ENCODE measurements around the gene DCANP1. TPM values are rescaled to one million over a fixed set of nuclear protein-coding genes. Genes with fewer than 3 reads are reported as not detected.
A peak's percentile ranks its signal among the peaks of the same experiment; 100 is the strongest.

DCANP1 gene
- polyA plus RNA-seq, 1 donor (not counting 4 experiments of a cell fraction or from before 2014, with no cell fraction given), result not detected

- Histone ChIP-seq H3K36me3 (ENCODE audit: control insufficient read depth in 2 of 2, extremely low read depth in 1 of 2, insufficient read depth in 2 of 2, low read length in 2 of 2) (no peaks in the 10 kb centered on the region), H3K27me3 (ENCODE audit: control insufficient read depth, extremely low read depth, insufficient read depth, low read length) (no peaks in the 10 kb centered on the region), H4K20me1 (ENCODE audit: control insufficient read depth, extremely low read depth, insufficient read depth, low read length) (no peaks in the 10 kb centered on the region), H3K9me3 (ENCODE audit: control insufficient read depth, low read depth, low read length) (no peaks in the 10 kb centered on the region), H3K4me2 (ENCODE audit: control insufficient read depth, extremely low read depth, insufficient read depth, low read depth, low read length) (no peak overlapping the region), H3K9ac (ENCODE audit: control insufficient read depth, extremely low read depth, insufficient read depth, low read length) (no peak overlapping the region), H3K9me1 (ENCODE audit: control insufficient read depth, extremely low read depth, insufficient read depth, low read length) (peaks cover 2% of the 10 kb centered on the region), H3K4me3 (ENCODE audit: control insufficient read depth in 2 of 3, extremely low read depth in 1 of 3, insufficient read depth in 2 of 3, low read depth in 1 of 3, low read length in 3 of 3) (peak overlapping the region in 1 of 3 experiments; percentile 34), H3K79me2 (ENCODE audit: control insufficient read depth, insufficient read depth, low read length) (no peaks in the 10 kb centered on the region), H3K27ac (ENCODE audit: control insufficient read depth, insufficient read depth, low read length) (no peak overlapping the region), H3K4me1 (ENCODE audit: control insufficient read depth, extremely low read depth, insufficient read depth, low read length) (peaks cover 41% of the 10 kb centered on the region), H2AFZ (ENCODE audit: control insufficient read depth, low read length) (no peak overlapping the region)
- dilution Hi-C loops (cut with MboI; ENCODE audit: extremely low pct_ligation_motif_present, low sequenced_read_pairs), result no loop called here
- TF ChIP-seq CTCF (optimal IDR thresholded peaks at IDR 0.05 in 1 of 3, IDR thresholded peaks at IDR 0.05 in 1 of 3, conservative IDR thresholded peaks at IDR 0.05 in 1 of 3; ENCODE audit: extremely low read depth in 1 of 3, insufficient read depth in 2 of 3, low read length in 3 of 3) (no peak), EZH2 (IDR thresholded peaks at IDR 0.05; ENCODE audit: low read length) (no peak)
- DNase-seq (ENCODE audit: low read depth, low spot score) (no peak), FAIRE-seq (no peak)
These were observed 42.5 kb upstream of the DCANP1 start for GRCh38 chr5:135489466-135490244.

GRCh38 chr5:135488727-135489465, 41.7 kb upstream of the DCANP1 start:
- dilution Hi-C loops (cut with MboI; ENCODE audit: extremely low pct_ligation_motif_present, low sequenced_read_pairs), result no loop called here
- H3K27ac ChIP-seq (ENCODE audit: control insufficient read depth, insufficient read depth, low read length), result no peak overlapping the region
- no peaks in the 10 kb centered on the region for H3K36me3 ChIP-seq (ENCODE audit: control insufficient read depth in 2 of 2, extremely low read depth in 1 of 2, insufficient read depth in 2 of 2, low read length in 2 of 2)
- peak overlapping the region in 2 of 3 experiments; percentile 34 to 47 for H3K4me3 ChIP-seq (ENCODE audit: control insufficient read depth in 2 of 3, extremely low read depth in 1 of 3, insufficient read depth in 2 of 3, low read depth in 1 of 3, low read length in 3 of 3)
- H3K4me1 ChIP-seq (ENCODE audit: control insufficient read depth, extremely low read depth, insufficient read depth, low read length), result peaks cover 34% of the 10 kb centered on the region
- peaks cover 2% of the 10 kb centered on the region for H3K9me1 ChIP-seq (ENCODE audit: control insufficient read depth, extremely low read depth, insufficient read depth, low read length)
- H3K79me2 ChIP-seq (ENCODE audit: control insufficient read depth, insufficient read depth, low read length), result no peaks in the 10 kb centered on the region
- peak overlapping the region; percentile 73 for H3K4me2 ChIP-seq (ENCODE audit: control insufficient read depth, extremely low read depth, insufficient read depth, low read depth, low read length)
- no peak for TF ChIP-seq CTCF (optimal IDR thresholded peaks at IDR 0.05 in 1 of 3, IDR thresholded peaks at IDR 0.05 in 1 of 3, conservative IDR thresholded peaks at IDR 0.05 in 1 of 3; ENCODE audit: extremely low read depth in 1 of 3, insufficient read depth in 2 of 3, low read length in 3 of 3)
- TF ChIP-seq EZH2 (IDR thresholded peaks at IDR 0.05; ENCODE audit: low read length), result no peak
- no peaks in the 10 kb centered on the region for H3K27me3 ChIP-seq (ENCODE audit: control insufficient read depth, extremely low read depth, insufficient read depth, low read length)
- H3K9ac ChIP-seq (ENCODE audit: control insufficient read depth, extremely low read depth, insufficient read depth, low read length), result no peak overlapping the region
- DNase-seq (ENCODE audit: low read depth, low spot score) (no peak), FAIRE-seq (no peak)
- no peaks in the 10 kb centered on the region for H3K9me3 ChIP-seq (ENCODE audit: control insufficient read depth, low read depth, low read length)
- H4K20me1 ChIP-seq (ENCODE audit: control insufficient read depth, extremely low read depth, insufficient read depth, low read length), result no peaks in the 10 kb centered on the region
- peak overlapping the region; percentile 62 for H2AFZ ChIP-seq (ENCODE audit: control insufficient read depth, low read length)

Data from keratinocyte (primary cell).